MCF 10A (cell line): Measurements from ENCODE around the gene ABHD12B. TPM values are rescaled to one million over a fixed set of nuclear protein-coding genes. Genes with fewer than 3 reads are reported as not detected.
"Not testable (repeated sequence)": the region's sequence is repeated elsewhere in the genome, so short reads cannot be mapped to it uniquely, and the experiment has no call there.

Experiments used
- BruUV-seq: library from RNA; stranded (reverse); fragments of 400-500 nt; replicated peaks from 2 replicates; lab custom pipeline; 2021; lab: Mats Ljungman, UMichigan
- CTCF ChIA-PET: fragments of 300-600 bp; sonication (Branson Sonifier 250); formaldehyde crosslinking; extraction: SDS; loops from one replicate; lab custom pipeline; 2021; ENCODE audit warnings: antibody characterized with exemption, inconsistent platforms; lab: Yijun Ruan, JAX
- POLR2A ChIA-PET: fragments of 300-600, 350-650 bp; sonication (Branson Sonifier 250); formaldehyde crosslinking; extraction: SDS; loops from one replicate; lab custom pipeline; 2020; ENCODE audit warnings: antibody characterized with exemption, inconsistent platforms; lab: Yijun Ruan, JAX
- DNase-seq: peaks from one replicate; pipeline ENCODE4 v3.0.0-alpha.2; 2018; ENCODE audit not compliant: unreplicated experiment
- H3K27ac Mint-ChIP-seq: one replicate; pipeline ENCODE4 v1.8.0; 2022; ENCODE audit warnings: mild to moderate bottlenecking, low read depth, mixed read lengths; ENCODE audit not compliant: unreplicated experiment
- H3K27me3 Mint-ChIP-seq: one replicate; pipeline ENCODE4 v1.8.0; 2022; ENCODE audit warnings: mixed read lengths; ENCODE audit not compliant: insufficient read depth, unreplicated experiment
- H3K36me3 Mint-ChIP-seq: one replicate; pipeline ENCODE4 v1.8.0; 2022; ENCODE audit warnings: mild to moderate bottlenecking, moderate library complexity, mixed read lengths; ENCODE audit not compliant: insufficient read depth, unreplicated experiment
- H3K4me1 Mint-ChIP-seq: one replicate; pipeline ENCODE4 v1.8.0; 2022; ENCODE audit warnings: mixed read lengths; ENCODE audit not compliant: insufficient read depth, unreplicated experiment
- H3K4me3 Mint-ChIP-seq: one replicate; pipeline ENCODE4 v1.8.0; 2022; ENCODE audit warnings: mild to moderate bottlenecking, moderate library complexity, mixed read lengths; ENCODE audit not compliant: unreplicated experiment
- H3K9me3 Mint-ChIP-seq: one replicate; pipeline ENCODE4 v1.8.0; 2022; ENCODE audit warnings: mixed read lengths; ENCODE audit not compliant: unreplicated experiment
- intact Hi-C: fragments of 100-400 bp; cut with micrococcal nuclease; formaldehyde crosslinking; loops from 2 replicates; pipeline ENCODE4 v1.14.1; 2022
- total RNA-seq: library from RNA; stranded (reverse); gene quantifications from 2 replicates; pipeline ENCODE4 v1.2.3, GENCODE V29; 2022
- TF ChIP-seq, protein P1 (sequence below): fragments of 200-600 bp; IDR thresholded peaks from one replicate; pipeline ENCODE4 v1.8.0; 2022; ENCODE audit warnings: antibody characterized with exemption, mild to moderate bottlenecking; ENCODE audit not compliant: unreplicated experiment

Gene ABHD12B
- total RNA-seq, 1 experiment from 2014 or later = not detected

DNA sequence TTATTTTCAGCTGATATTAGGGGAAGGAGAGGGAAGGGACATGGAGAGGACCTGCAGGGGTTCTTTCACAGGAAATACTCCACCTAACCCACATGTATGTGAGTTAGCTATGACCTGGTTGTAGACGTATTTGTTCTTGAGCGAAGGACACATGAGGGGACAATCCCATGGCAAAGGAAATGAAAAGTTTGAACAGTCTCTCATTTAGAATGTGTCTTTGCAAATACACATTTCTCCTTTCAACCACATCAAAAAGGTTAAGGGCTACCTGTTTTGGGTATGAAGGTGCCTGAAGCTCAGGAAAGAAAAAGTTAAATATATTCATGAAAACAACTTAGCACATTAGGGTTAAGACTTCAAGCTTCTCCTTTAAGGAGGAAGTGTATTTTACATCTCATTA lies 65.0 kb downstream of the ABHD12B start:
- Mint-ChIP-seq H3K27ac (no peak overlapping the region), H3K36me3 (peaks cover 39% of the 10 kb centered on the region), H3K4me3 (no peak overlapping the region), H3K27me3 (no peaks in the 10 kb centered on the region), H3K9me3 (no peaks in the 10 kb centered on the region), H3K4me1 (peaks cover 30% of the 10 kb centered on the region)
- no TSS peak for BruUV-seq
- POLR2A ChIA-PET = interaction anchor here (0.6 to 1.8 kb wide), 5 partner anchors 8 to 26 kb away, joined by 3 to 7 read pairs (median 3); no protein-coding TSS in a partner anchor
- TF ChIP-seq, protein P1, sequence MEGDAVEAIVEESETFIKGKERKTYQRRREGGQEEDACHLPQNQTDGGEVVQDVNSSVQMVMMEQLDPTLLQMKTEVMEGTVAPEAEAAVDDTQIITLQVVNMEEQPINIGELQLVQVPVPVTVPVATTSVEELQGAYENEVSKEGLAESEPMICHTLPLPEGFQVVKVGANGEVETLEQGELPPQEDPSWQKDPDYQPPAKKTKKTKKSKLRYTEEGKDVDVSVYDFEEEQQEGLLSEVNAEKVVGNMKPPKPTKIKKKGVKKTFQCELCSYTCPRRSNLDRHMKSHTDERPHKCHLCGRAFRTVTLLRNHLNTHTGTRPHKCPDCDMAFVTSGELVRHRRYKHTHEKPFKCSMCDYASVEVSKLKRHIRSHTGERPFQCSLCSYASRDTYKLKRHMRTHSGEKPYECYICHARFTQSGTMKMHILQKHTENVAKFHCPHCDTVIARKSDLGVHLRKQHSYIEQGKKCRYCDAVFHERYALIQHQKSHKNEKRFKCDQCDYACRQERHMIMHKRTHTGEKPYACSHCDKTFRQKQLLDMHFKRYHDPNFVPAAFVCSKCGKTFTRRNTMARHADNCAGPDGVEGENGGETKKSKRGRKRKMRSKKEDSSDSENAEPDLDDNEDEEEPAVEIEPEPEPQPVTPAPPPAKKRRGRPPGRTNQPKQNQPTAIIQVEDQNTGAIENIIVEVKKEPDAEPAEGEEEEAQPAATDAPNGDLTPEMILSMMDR = no peak
- intact Hi-C loops = no loop called here
- no peak for DNase-seq
- CTCF ChIA-PET = interaction anchor here (0.8 to 1.1 kb wide), 3 partner anchors 9 to 282 kb away, joined by 3 to 4 read pairs (median 4); no protein-coding TSS in a partner anchor

DNA sequence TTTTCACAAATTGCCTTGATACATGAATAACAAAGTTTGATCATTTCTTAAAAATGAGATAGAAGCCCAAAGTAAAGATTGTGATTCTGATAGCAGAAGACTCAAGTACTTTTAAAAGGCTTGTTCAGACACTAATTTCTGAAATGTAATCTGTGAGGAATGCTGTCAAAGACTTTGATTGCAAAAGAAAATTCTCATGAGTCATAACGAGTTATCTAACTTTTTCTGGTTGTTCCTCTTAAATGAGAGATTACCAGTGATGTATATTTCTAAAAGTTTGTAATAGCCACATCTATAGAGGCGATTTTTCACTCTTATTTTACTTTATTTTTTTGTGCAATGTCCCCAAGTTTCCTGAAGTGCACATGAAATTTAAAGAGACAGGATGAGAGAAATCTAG lies 65.5 kb downstream of the ABHD12B start:
- TF ChIP-seq, protein P1 = no peak
- DNase-seq = peak; percentile 59
- Mint-ChIP-seq H3K4me1 (peaks cover 32% of the 10 kb centered on the region), H3K36me3 (peaks cover 35% of the 10 kb centered on the region), H3K9me3 (no peaks in the 10 kb centered on the region), H3K4me3 (no peak overlapping the region), H3K27me3 (no peaks in the 10 kb centered on the region), H3K27ac (no peak overlapping the region)
- POLR2A ChIA-PET = interaction anchor here (0.8 to 1.8 kb wide), 4 partner anchors 9 to 26 kb away, joined by 3 to 7 read pairs (median 4); no protein-coding TSS in a partner anchor
- CTCF ChIA-PET = interaction anchor here (1.0 to 1.1 kb wide), 2 partner anchors 9 to 282 kb away, joined by 4 read pairs; no protein-coding TSS in a partner anchor
- BruUV-seq = no TSS peak
- intact Hi-C loops = no loop called here

DNA sequence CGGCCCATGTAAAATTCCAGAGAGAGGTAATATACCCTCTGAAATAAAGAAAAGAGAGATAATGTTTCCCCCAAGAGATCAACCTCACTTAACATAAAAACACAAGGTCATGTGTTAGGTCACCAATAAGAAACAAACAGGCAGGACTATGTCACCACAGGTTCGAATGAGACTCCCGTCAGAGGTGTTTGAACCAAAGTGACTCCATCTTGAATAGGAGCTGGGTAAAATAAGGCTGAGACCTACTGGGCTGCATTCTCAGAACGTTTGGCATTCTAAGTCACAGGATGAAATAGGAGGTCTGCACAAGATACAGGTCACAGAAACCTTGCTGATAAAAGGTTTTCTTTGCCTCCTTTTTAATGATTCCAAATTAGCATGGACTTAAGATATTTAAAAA lies 65.9 kb downstream of the ABHD12B start:
- POLR2A ChIA-PET = interaction anchor here (0.7 to 1.7 kb wide), 4 partner anchors 9 to 67 kb away, joined by 3 to 6 read pairs (median 4); no protein-coding TSS in a partner anchor
- Mint-ChIP-seq H3K9me3 (no peaks in the 10 kb centered on the region), H3K27me3 (no peaks in the 10 kb centered on the region), H3K36me3 (peaks cover 30% of the 10 kb centered on the region), H3K4me3 (no peak overlapping the region), H3K27ac (no peak overlapping the region), H3K4me1 (peaks cover 32% of the 10 kb centered on the region)
- TF ChIP-seq, protein P1 = no peak
- no TSS peak for BruUV-seq
- intact Hi-C loops = no loop called here
- DNase-seq = no peak
- CTCF ChIA-PET = interaction anchor here (1.3 kb wide), 1 partner anchor 78 kb away, joined by 5 read pairs; no protein-coding TSS in a partner anchor

DNA sequence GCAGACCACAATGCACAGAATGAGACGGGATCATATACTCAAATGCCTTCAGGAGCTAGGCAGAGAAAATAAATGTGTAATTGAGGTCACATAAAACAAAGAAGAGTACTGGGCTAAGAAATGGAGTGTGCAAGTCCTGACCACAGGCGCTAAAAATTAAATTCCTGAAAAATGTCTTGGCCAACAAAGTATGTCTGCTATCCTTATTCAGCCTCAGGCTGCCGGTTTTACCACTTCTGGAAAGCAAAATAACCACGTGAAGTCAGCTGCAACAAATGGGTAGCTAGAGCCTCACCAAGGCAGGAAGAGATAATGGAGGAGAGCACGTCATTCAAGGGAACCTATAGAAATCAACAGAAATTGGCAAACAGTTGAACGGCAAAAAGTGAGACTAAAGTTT lies 69.3 kb downstream of the ABHD12B start:
- BruUV-seq = no TSS peak
- H3K4me3 Mint-ChIP-seq = peak overlapping the region; percentile 28
- intact Hi-C loops = no loop called here
- H3K4me1 Mint-ChIP-seq = peaks cover 43% of the 10 kb centered on the region
- no peaks in the 10 kb centered on the region for H3K9me3 Mint-ChIP-seq
- no peaks in the 10 kb centered on the region for H3K27me3 Mint-ChIP-seq
- H3K27ac Mint-ChIP-seq = no peak overlapping the region
- TF ChIP-seq, protein P1 = no peak
- CTCF ChIA-PET = interaction anchor here (0.5 to 1.2 kb wide), 3 partner anchors 14 to 79 kb away, joined by 3 read pairs; no protein-coding TSS in a partner anchor
- H3K36me3 Mint-ChIP-seq = peaks cover 9% of the 10 kb centered on the region
- POLR2A ChIA-PET = interaction anchor here (0.7 to 1.0 kb wide), 2 partner anchors 17 to 18 kb away, joined by 3 read pairs; no protein-coding TSS in a partner anchor
- no peak for DNase-seq

DNA sequence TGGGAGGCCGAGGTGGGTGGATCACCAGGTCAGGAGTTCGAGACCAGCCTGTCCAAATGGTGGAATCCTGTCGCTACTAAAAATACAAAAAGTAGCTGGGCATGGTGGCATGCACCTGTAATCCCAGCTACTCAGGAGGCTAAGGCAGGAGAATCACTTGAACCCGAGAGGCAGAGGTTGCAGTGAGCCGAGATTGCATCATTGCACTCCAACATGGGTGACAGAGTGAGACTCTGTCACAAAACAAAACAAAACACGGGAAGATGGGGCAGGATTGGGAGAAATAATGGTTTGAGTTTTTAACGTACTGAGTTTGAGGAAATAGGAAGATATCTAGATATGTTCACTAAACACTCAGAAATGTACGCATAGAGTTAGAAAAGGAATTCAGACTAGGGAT lies 69.8 kb downstream of the ABHD12B start:
- DNase-seq, H3K27ac Mint-ChIP-seq, BruUV-seq, intact Hi-C loops, H3K36me3 Mint-ChIP-seq, H3K27me3 Mint-ChIP-seq, H3K9me3 Mint-ChIP-seq: not testable (repeated sequence)
- peak overlapping the region; percentile 2 for H3K4me3 Mint-ChIP-seq
- peaks cover 42% of the 10 kb centered on the region for H3K4me1 Mint-ChIP-seq
- ChIA-PET CTCF (interaction anchor here (0.5 to 1.2 kb wide), 3 partner anchors 14 to 80 kb away, joined by 3 read pairs; no protein-coding TSS in a partner anchor), POLR2A (interaction anchor here (1.0 to 1.2 kb wide), 2 partner anchors 16 to 18 kb away, joined by 3 to 4 read pairs; no protein-coding TSS in a partner anchor)
